Cardiac muscle cell (in vitro differentiated cells and primary cell): ENCODE results near the gene CNNM1. TPM values are rescaled to one million over a fixed set of nuclear protein-coding genes. Genes with fewer than 3 reads are reported as not detected.
A peak's percentile ranks its signal among the peaks of the same experiment; 100 is the strongest.

Experiments
- DNase-seq, 2 donors: peaks; one replicate each; pipeline versions ENCODE4 v3.0.0 to v3.0.0-alpha.2; 2010 to 2017; ENCODE audit warnings: low read depth in 1 of 2, low spot score in 1 of 2
- H3K27ac ChIP-seq: fragments of 200-600 bp; sonication (generic); 2 replicates; pipeline ENCODE4 v1.5.1; 2016
- H3K27me3 ChIP-seq: fragments of 200-600 bp; sonication (generic); 2 replicates; pipeline ENCODE4 v1.6.0; 2016; ENCODE audit warnings: control low read depth
- H3K36me3 ChIP-seq: fragments of 200-600 bp; sonication (generic); 2 replicates; pipeline ENCODE4 v1.5.1; 2016; ENCODE audit warnings: control low read depth
- H3K4me1 ChIP-seq: fragments of 200-600 bp; sonication (generic); 2 replicates; pipeline ENCODE4 v1.8.1; 2017; ENCODE audit warnings: low read depth, mild to moderate bottlenecking, mixed run types
- H3K4me3 ChIP-seq: fragments of 200-600 bp; sonication (generic); 2 replicates; pipeline ENCODE4 v1.5.1; 2016; ENCODE audit warnings: mild to moderate bottlenecking
- H3K9me3 ChIP-seq: fragments of 200-600 bp; sonication (generic); 2 replicates; pipeline ENCODE4 v1.5.1; 2017; ENCODE audit warnings: low read depth, mild to moderate bottlenecking, control low read depth
- CTCF ChIP-seq: IDR thresholded peaks from 2 replicates; pipeline ENCODE4 v1.5.1; 2012; ENCODE audit warnings: low read depth, mild to moderate bottlenecking, low read length
- polyA plus RNA-seq: library from polyadenylated mRNA; unstranded; fragments of >200 nt; fragmentation: Nextera tagmentation; extraction: Ambion mirVana; gene quantifications from 2 replicates; pipeline ENCODE4 v1.2.1, GENCODE V29; 2016
- total RNA-seq: library from RNA; depleted of rRNA; stranded (reverse); fragments of >200 nt; gene quantifications from 2 replicates; pipeline ENCODE4 v1.2.3, GENCODE V29; 2016

The CNNM1 gene
- total and polyA plus RNA-seq, 2 experiments from 2014 or later: 1.7 to 2.8 TPM

DNA sequence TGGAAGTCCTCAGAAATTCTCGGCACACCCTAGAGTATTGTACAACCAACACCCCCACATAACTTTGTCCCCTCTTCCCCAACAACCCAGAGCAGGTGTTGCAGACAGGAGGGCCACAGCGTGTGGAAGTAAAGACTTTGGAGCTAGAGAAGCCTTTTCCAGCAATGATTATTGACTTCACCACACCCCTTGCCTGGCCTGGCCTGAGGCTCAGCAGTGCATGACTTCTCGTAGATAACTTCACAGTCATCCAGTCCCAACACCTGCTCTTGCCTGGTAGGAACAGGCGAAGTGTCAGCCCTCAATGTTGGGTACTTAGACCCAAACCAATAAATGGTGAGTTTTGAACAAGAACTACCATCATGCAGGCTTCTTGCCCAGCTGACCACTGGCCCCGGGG, 64.5 kb downstream of the CNNM1 start:
- no peak for TF ChIP-seq CTCF
- Histone ChIP-seq H3K27me3 (no peaks in the 10 kb centered on the region), H3K4me3 (no peak overlapping the region), H3K9me3 (no peaks in the 10 kb centered on the region), H3K4me1 (no peaks in the 10 kb centered on the region), H3K36me3 (peaks cover 18% of the 10 kb centered on the region), H3K27ac (no peak overlapping the region)
- DNase-seq: no peak

GRCh38 chr10:99394256-99394655, 65.1 kb downstream of the CNNM1 start:
- no peak for TF ChIP-seq CTCF
- Histone ChIP-seq H3K27me3 (no peaks in the 10 kb centered on the region), H3K27ac (no peak overlapping the region), H3K4me3 (no peak overlapping the region), H3K4me1 (no peaks in the 10 kb centered on the region), H3K9me3 (no peaks in the 10 kb centered on the region), H3K36me3 (peaks cover 23% of the 10 kb centered on the region)
- no peak for DNase-seq

DNA sequence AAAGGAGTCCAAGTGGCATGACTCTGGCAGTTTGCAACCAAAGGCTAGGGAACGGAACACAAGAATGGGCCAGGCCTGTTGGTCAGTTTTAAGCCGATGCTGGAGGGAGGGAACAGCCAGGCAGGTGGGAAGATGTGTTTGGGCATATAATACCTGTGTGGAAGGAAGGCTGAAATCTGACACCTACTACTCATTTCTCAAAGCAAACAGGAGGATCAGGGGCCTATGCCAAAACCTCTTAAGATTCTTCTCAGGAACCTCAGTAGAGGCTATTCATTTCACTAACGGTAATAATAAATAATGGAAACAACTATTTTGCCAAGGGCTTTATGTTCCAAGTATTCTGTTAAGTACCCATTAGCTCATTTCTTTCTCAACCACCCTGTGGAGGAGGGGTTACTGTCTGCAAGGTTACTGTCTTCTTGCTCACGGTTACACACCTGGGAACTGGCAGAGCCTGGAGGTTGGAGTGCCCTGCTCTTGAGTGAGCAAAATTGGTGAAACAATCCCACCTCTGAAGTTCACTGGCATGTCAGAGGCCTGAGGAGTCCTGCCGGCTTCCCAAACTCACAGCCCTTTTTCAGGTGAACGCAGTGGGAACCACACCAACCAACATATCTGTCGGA, 65.7 kb downstream of the CNNM1 start:
- H3K27ac ChIP-seq: no peak overlapping the region
- H3K9me3 ChIP-seq: no peaks in the 10 kb centered on the region
- H3K4me3 ChIP-seq: no peak overlapping the region
- no peaks in the 10 kb centered on the region for H3K27me3 ChIP-seq
- peaks cover 30% of the 10 kb centered on the region for H3K36me3 ChIP-seq
- no peak for TF ChIP-seq CTCF
- H3K4me1 ChIP-seq: no peaks in the 10 kb centered on the region
- no peak for DNase-seq

GRCh38 chr10:99395750-99396445, 66.7 kb downstream of the CNNM1 start:
- peak in 1 of 2 donors; percentile 85 for DNase-seq
- H3K36me3 ChIP-seq: peaks cover 38% of the 10 kb centered on the region
- no peak overlapping the region for H3K4me3 ChIP-seq
- H3K27ac ChIP-seq: peak overlapping the region; percentile 12
- TF ChIP-seq CTCF: no peak
- no peaks in the 10 kb centered on the region for H3K27me3 ChIP-seq
- H3K4me1 ChIP-seq: no peaks in the 10 kb centered on the region
- H3K9me3 ChIP-seq: no peaks in the 10 kb centered on the region

DNA sequence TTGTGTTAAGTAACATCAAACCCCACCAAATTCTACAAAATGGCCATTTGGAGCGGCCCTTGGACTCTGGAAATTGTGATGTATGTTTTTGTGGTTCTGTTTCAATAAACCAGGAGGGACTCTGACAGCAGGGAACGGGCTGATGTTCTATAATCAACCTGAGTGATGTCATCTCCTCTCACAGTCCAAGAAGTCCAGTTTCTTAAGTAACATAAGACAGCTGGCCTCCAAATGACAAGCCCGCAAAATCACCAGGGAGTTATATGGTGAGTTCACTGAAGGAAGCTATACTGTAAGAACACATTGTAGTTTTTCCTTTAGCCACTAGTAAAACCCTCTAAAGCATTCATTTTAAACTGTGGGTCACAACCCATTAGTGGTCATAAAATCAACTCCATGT, 67.3 kb downstream of the CNNM1 start:
- H3K27ac ChIP-seq: peak overlapping the region; percentile 12
- DNase-seq: peak in 1 of 2 donors; percentile 74
- no peak overlapping the region for H3K4me3 ChIP-seq
- no peaks in the 10 kb centered on the region for H3K9me3 ChIP-seq
- peaks cover 43% of the 10 kb centered on the region for H3K36me3 ChIP-seq
- TF ChIP-seq CTCF: no peak
- H3K27me3 ChIP-seq: no peaks in the 10 kb centered on the region
- H3K4me1 ChIP-seq: no peaks in the 10 kb centered on the region
